HG02970 (cell line): ENCODE data around the gene WDR64.
"Not testable (repeated sequence)": the region's sequence is repeated elsewhere in the genome, so short reads cannot be mapped to it uniquely, and the experiment has no call there.

Experiments used
- ATAC-seq: cut with Tn5 transposase; IDR thresholded peaks from one replicate; pipeline ENCODE4 v1.9.1; 2021; ENCODE audit warnings: mild to moderate bottlenecking, moderate library complexity, moderate number of reproducible peaks; ENCODE audit not compliant: unreplicated experiment, low FRiP score

Gene WDR64

GRCh38 chr1:241730031-241730430, 78.0 kb downstream of the WDR64 start:
- no peak for ATAC-seq

- ATAC-seq: no peak
Measured at GRCh38 chr1:241733899-241734298, 81.8 kb downstream of the WDR64 start.

GRCh38 chr1:241734533-241734932, 82.5 kb downstream of the WDR64 start:
- no peak for ATAC-seq

GRCh38 chr1:241735493-241735926, 83.4 kb downstream of the WDR64 start:
- ATAC-seq: not testable (repeated sequence)

- ATAC-seq: no peak
Measured at GRCh38 chr1:241736387-241736786, 84.3 kb downstream of the WDR64 start.

- ATAC-seq: no peak
Measured at GRCh38 chr1:241738284-241739078, 86.4 kb downstream of the WDR64 start.

GRCh38 chr1:241742084-241742483, 90.0 kb downstream of the WDR64 start:
- ATAC-seq: no peak

- no peak for ATAC-seq
Measured at GRCh38 chr1:241744591-241744990, 92.5 kb downstream of the WDR64 start.

- ATAC-seq: no peak
Measured at GRCh38 chr1:241747992-241748391, 95.9 kb downstream of the WDR64 start.

GRCh38 chr1:241749041-241749944, 97.2 kb downstream of the WDR64 start:
- ATAC-seq: no peak

- ATAC-seq: no peak
Measured at GRCh38 chr1:241749945-241750695, 98.0 kb downstream of the WDR64 start.

GRCh38 chr1:241751524-241751923, 99.4 kb downstream of the WDR64 start:
- ATAC-seq: no peak

- no peak for ATAC-seq
Measured at GRCh38 chr1:241762713-241763339, 110.7 kb downstream of the WDR64 start.

GRCh38 chr1:241765390-241765789, 113.3 kb downstream of the WDR64 start:
- ATAC-seq: no peak

- ATAC-seq: no peak
Measured at GRCh38 chr1:241767737-241768136, 115.7 kb downstream of the WDR64 start.

- ATAC-seq: no peak
Measured at GRCh38 chr1:241770115-241770514, 118.0 kb downstream of the WDR64 start.

- no peak for ATAC-seq
Measured at GRCh38 chr1:241771117-241771516, 119.0 kb downstream of the WDR64 start.

GRCh38 chr1:241772932-241773500, 120.9 kb downstream of the WDR64 start:
- ATAC-seq: no peak

GRCh38 chr1:241773991-241774390, 121.9 kb downstream of the WDR64 start:
- no peak for ATAC-seq

- no peak for ATAC-seq
Measured at GRCh38 chr1:241775021-241775420, 122.9 kb downstream of the WDR64 start.
